HL-60 (cell line): ENCODE data around the gene MSI2.

Source experiments
- GABPA ChIP-seq: IDR thresholded peaks from 2 replicates; pipeline ENCODE4 v1.6.1; 2012; ENCODE audit warnings: low read depth
- POLR2AphosphoS5 ChIP-seq: IDR thresholded peaks from 2 replicates; pipeline ENCODE4 v1.6.1; 2012; ENCODE audit warnings: low read depth
- TF ChIP-seq, protein P1 (sequence below): IDR thresholded peaks from one replicate; pipeline ENCODE4 v1.5.1; 2011; ENCODE audit warnings: low read length, control low read depth, inconsistent platforms; ENCODE audit not compliant: insufficient read depth

DNA sequence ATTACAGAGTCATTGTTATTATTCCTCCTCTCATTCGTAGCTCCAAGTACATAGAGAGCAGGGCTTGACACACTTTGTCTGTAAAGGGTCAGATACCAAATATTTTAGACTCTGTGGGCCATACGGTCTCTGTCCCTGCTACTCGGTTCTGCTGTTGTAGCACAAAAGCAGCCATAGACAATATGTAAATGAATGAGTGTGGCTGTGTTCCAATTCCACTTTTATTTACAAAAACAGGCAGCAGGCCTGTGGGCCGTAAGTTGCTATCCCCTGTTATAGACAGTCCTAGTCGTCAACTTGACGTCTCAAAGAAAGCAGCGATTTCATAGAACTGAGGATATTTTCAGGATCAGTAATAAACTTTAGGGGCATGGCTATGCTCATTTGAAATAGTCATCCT lies 161.6 kb downstream of the MSI2 start:
- TF ChIP-seq, protein P1, sequence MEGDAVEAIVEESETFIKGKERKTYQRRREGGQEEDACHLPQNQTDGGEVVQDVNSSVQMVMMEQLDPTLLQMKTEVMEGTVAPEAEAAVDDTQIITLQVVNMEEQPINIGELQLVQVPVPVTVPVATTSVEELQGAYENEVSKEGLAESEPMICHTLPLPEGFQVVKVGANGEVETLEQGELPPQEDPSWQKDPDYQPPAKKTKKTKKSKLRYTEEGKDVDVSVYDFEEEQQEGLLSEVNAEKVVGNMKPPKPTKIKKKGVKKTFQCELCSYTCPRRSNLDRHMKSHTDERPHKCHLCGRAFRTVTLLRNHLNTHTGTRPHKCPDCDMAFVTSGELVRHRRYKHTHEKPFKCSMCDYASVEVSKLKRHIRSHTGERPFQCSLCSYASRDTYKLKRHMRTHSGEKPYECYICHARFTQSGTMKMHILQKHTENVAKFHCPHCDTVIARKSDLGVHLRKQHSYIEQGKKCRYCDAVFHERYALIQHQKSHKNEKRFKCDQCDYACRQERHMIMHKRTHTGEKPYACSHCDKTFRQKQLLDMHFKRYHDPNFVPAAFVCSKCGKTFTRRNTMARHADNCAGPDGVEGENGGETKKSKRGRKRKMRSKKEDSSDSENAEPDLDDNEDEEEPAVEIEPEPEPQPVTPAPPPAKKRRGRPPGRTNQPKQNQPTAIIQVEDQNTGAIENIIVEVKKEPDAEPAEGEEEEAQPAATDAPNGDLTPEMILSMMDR, result no peak
- no peak for TF ChIP-seq POLR2AphosphoS5
- no peak for TF ChIP-seq GABPA
